Neural cell (in vitro differentiated cells): ENCODE measurements around the gene DIP2C.

Experiments
- CTCF ChIP-seq: fragments of 450-650 bp; IDR thresholded peaks from 2 replicates; pipeline ENCODE4 v1.5.1; 2014; ENCODE audit warnings: antibody characterized with exemption, mild to moderate bottlenecking, moderate library complexity; ENCODE audit not compliant: poor library complexity, severe bottlenecking
- EP300 ChIP-seq: fragments of 450-650 bp; conservative IDR thresholded peaks from 2 replicates; pipeline ENCODE4 v1.6.1; 2014; ENCODE audit warnings: antibody characterized with exemption, mild to moderate bottlenecking, moderate library complexity; ENCODE audit not compliant: poor library complexity, severe bottlenecking
- EZH2 ChIP-seq: fragments of 200-600, 300-800 bp; shearing (Covaris generic), sonication (generic); IDR thresholded peaks from 2 replicates; pipeline ENCODE4 v1.6.1; 2014; ENCODE audit warnings: antibody characterized with exemption, low read length, borderline replicate concordance, mild to moderate bottlenecking; ENCODE audit not compliant: insufficient read depth, poor library complexity, severe bottlenecking
- POLR2AphosphoS5 ChIP-seq: IDR thresholded peaks from 2 replicates; pipeline ENCODE4 v1.6.1; 2012
- TAF1 ChIP-seq: IDR thresholded peaks from 2 replicates; pipeline ENCODE4 v1.6.1; 2012; ENCODE audit warnings: low read depth

DNA sequence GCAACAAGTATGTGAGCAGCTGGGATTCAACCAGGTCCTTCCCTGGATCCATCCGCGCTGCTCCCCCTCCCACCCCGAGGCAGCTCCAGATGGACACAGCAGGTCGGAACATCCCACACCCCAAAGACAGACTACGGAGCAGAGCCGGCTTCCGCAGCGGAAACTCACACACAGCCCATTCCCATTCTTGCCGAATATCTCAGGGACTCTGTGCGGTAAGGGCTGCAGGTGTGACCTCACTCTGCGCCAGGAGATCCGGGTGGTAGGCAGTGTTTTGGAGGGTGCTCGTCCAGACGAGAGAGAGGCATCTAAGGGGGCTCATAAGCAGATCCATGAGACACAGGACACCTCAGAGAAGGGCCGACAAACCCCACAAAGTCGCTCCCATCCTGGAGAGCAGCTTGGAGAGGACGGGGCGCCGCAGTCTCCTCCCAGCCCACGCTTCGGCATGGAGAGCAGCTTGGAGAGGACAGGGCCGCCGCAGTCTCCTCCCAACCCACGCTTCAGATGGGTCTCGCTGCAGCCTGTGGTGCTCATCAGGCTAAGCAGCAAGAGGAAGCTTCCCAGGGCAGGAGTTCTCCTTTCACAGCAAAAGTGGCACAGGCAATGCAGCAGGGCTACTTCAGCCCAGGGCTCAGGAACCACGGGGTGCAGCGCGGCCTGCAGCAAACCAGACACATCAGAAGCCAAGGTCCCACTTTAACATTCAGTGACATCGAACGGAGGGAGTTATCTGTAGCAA is 179.9 kb downstream of the DIP2C start:
- TF ChIP-seq CTCF (no peak), EZH2 (no peak), EP300 (no peak), POLR2AphosphoS5 (no peak), TAF1 (no peak)
